GM18868 (cell line): ENCODE data around the gene PVR.
"Not testable (repeated sequence)": the region's sequence is repeated elsewhere in the genome, so short reads cannot be mapped to it uniquely, and the experiment has no call there.

Source experiments
- ATAC-seq: cut with Tn5 transposase; IDR thresholded peaks from one replicate; pipeline ENCODE4 v1.9.1; 2021; ENCODE audit warnings: mild to moderate bottlenecking, moderate library complexity; ENCODE audit not compliant: unreplicated experiment

Gene PVR

GRCh38 chr19:44694184-44694579 is 50.5 kb downstream of the PVR start:
- ATAC-seq: no peak

GRCh38 chr19:44696939-44697669 is 53.4 kb downstream of the PVR start:
- ATAC-seq: no peak

- ATAC-seq: no peak
Measured at GRCh38 chr19:44697670-44698034, 53.9 kb downstream of the PVR start.

DNA sequence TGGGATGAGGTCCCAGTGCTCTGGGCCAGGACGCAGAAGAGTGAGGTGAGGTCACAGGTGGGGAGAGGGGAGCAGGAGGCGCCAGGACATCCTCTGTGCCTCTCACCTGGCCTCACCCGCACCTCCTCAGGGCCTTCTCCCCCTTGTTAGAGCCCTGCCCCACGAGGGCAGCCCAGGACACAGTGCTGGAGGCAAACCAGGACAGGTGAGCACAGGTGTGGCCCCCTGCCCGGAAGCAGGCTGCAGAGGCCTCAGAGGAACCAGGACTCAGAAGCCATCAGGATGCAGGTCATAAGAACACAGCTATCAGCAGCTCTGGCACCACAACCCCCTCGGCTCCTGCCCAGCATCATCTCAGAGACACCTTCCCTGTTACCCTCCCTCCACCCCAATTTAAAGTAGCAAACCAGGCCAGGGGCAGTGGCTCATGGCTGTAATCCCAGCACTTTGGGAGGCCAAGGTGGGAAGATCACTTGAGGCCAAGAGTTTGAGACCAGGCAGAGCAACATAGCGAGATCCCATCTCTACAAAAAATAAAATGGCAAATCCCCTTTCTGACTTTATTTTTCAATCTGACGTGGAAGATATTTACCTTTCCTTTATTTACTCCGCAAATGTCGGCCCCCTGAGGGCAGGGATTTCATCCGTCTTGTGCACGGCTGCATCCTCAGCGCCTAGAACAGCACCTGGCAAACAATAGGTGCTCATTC is 54.9 kb downstream of the PVR start, which contains the start of gene CEACAM16:
CEACAM16 (plus strand) TSS at position 660 of the 710 bp plus-strand sequence. CDS start 2,306 bp downstream, outside the sequence.
- no peak for ATAC-seq

DNA sequence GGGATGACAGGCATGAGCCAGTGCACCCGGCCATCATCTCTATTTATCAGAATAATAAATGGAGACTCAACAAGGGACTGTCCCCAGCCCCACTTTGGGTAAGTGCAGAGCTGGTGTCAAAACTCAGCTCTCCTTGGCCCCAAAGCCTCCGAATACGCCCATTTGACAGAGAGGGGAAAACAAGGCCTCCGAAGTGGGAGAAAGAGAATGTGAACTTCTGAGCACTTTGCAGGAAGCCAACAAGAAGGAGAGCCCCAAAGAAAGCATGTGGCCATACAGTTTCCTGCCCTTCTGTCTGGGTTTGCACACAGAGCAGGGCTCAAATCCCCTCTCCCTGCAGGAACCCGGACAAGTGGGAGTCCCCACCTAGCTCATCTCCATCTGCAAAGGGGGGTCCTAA is 56.8 kb downstream of the PVR start:
- no peak for ATAC-seq

GRCh38 chr19:44701228-44701627 is 57.5 kb downstream of the PVR start:
- ATAC-seq: no peak

- ATAC-seq: no peak
Measured at GRCh38 chr19:44702551-44703176, 59.0 kb downstream of the PVR start.

- no peak for ATAC-seq
Measured at GRCh38 chr19:44703336-44704078, 59.8 kb downstream of the PVR start.

- ATAC-seq: no peak
Measured at GRCh38 chr19:44704982-44705381, 61.3 kb downstream of the PVR start.

GRCh38 chr19:44705502-44706010 is 61.8 kb downstream of the PVR start:
- no peak for ATAC-seq

- ATAC-seq: no peak
Measured at GRCh38 chr19:44706506-44707236, 63.0 kb downstream of the PVR start.

DNA sequence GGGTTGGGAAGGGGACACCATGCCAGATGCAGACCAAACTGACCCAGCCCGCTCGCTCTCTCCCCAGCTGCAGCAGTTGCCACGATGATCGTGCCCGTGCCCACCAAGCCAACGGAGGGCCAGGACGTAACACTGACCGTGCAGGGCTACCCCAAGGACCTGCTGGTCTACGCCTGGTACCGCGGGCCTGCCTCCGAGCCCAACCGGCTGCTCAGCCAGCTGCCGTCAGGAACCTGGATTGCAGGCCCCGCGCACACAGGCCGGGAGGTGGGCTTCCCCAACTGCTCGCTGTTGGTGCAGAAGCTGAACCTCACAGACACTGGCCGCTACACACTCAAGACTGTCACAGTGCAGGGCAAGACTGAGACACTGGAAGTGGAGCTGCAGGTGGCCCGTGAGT is 64.1 kb downstream of the PVR start:
- ATAC-seq: no peak

DNA sequence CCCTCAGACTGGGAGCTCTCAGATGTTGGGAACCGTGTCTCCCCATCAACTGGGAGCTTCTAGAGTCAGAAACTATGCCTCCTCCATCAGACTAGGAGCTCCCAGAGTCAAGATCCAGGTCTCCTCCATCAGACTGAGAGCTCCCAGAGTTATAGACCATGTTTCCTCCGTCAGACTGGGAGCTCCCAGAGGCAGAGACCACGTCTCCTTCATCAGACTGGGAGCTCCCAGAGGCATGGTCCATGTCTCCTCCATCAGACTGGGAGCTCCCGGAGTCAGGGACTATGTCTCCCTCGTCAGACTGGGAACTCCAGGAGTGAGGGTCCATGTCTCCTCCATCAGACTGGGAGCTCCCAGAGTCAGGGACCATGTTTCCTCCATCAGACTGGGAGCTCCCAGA is 65.2 kb downstream of the PVR start:
- ATAC-seq: no peak

DNA sequence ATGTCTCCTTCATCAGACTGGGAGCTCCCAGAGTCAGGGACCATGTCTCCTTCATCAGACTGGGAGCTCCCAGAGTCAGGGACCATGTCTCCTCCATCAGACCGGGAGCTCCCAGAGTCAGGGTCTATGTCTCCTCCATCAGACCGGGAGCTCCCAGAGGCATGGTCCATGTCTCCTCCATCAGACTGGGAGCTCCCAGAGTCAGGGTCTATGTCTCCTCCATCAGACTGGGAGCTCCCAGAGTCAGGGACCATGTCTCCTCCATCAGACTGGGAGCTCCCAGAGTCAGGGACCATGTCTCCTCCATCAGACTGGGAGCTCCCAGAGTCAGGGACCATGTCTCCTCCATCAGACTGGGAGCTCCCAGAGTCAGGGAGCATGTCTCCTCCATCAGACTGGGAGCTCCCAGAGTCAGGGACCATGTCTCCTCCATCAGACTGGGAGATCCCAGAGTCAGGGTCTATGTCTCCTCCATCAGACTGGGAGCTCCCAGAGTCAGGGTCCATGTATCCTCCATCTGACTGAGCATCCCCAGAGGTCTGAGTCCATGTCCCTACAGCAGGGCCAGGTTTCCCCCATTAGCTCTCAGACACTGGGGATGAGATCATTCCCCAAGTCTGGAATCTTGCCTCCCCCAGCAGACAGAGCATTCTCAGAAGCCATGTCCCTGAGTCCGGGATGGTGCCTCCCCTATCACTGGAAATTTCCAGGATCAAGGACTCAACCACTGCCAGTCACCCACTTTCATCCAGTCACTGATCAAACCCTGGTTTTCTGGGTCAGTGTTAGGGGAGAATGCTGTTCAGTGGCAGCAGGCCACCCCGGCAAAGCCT is 65.9 kb downstream of the PVR start:
- ATAC-seq: not testable (repeated sequence)

- ATAC-seq: no peak
Measured at GRCh38 chr19:44710483-44710882, 66.8 kb downstream of the PVR start.

DNA sequence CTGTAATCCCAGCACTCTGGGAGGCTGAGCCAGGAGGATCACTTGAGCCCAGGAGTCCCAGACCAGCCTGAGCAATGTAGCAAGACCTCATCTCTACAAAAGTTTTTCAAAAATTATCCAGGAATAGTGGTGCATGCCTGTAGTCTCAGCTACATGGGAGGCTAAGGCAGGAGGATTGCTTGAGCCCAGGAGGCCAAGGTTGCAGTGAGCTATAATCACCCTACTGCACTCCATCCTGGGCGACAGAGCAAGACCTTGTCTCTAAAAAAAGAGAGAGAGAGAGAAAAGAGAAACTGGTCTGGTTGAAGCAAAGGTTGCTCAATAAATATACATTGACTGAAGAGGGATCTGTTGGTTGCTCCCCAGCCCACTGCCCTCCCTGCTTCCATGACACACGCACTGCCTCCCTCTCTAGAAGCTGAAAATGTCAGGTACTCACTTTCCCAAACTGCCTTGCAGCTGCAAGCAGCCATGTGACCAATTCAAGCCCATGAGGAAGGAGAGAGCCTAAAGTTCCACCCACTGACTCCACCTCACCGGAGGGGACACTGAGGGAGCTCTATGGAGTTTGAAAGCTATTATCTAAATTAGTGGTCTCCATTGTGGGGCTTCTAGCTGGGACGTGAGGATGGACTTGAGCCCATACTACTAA is 69.3 kb downstream of the PVR start:
- no peak for ATAC-seq
